Lung (tissue), 12 donors: ENCODE data around the gene SHANK1. TPM values are rescaled to one million over a fixed set of nuclear protein-coding genes. Genes with fewer than 3 reads are reported as not detected.

Experiments used
- ATAC-seq: fragments of 200-7000 bp; cut with Tn5 transposase; one replicate; pipeline ENCODE4 v1.9.1; 2020; ENCODE audit warnings: moderate number of reproducible peaks; ENCODE audit not compliant: insufficient read depth, low FRiP score
- DNase-seq, 3 donors: peaks; one replicate each; pipeline ENCODE4 v3.0.0-alpha.2; 2013 to 2017
- H3K27ac ChIP-seq, 2 donors: one replicate each; pipeline ENCODE4 v1.5.1; 2013; ENCODE audit warnings: mild to moderate bottlenecking in 2 of 2, moderate library complexity in 2 of 2, control low read depth in 1 of 2, inconsistent platforms in 1 of 2, low read depth in 1 of 2, low read length in 1 of 2
- H3K27me3 ChIP-seq, 3 donors: one replicate each; pipeline ENCODE4 v1.5.1; 2013; ENCODE audit warnings: low read length in 2 of 3; ENCODE audit not compliant: control insufficient read depth in 3 of 3, insufficient read depth in 3 of 3
- H3K36me3 ChIP-seq, 4 donors: one replicate each; pipeline ENCODE4 v1.5.1; 2013; ENCODE audit warnings: low read length in 4 of 4, mild to moderate bottlenecking in 1 of 4, moderate library complexity in 1 of 4; ENCODE audit not compliant: control insufficient read depth in 4 of 4, insufficient read depth in 4 of 4
- H3K4me1 ChIP-seq, 5 donors: one replicate each; pipeline ENCODE4 v1.5.1; 2013; ENCODE audit warnings: low read length in 5 of 5, mild to moderate bottlenecking in 2 of 5, moderate library complexity in 1 of 5; ENCODE audit not compliant: control insufficient read depth in 5 of 5, insufficient read depth in 5 of 5
- H3K4me3 ChIP-seq: one replicate; pipeline ENCODE4 v1.5.1; 2013; ENCODE audit warnings: mild to moderate bottlenecking, control low read depth, moderate library complexity
- H3K9ac ChIP-seq, 2 donors: one replicate each; pipeline ENCODE4 v1.5.1; 2013; ENCODE audit warnings: low read length in 2 of 2, control low read depth in 1 of 2; ENCODE audit not compliant: insufficient read depth in 1 of 2
- H3K9me3 ChIP-seq, 4 donors: one replicate each; pipeline ENCODE4 v1.5.1; 2013; ENCODE audit warnings: low read length in 3 of 4, mild to moderate bottlenecking in 1 of 4, moderate library complexity in 1 of 4; ENCODE audit not compliant: control insufficient read depth in 4 of 4, insufficient read depth in 3 of 4
- CTCF ChIP-seq: IDR thresholded peaks from 2 replicates; pipeline ENCODE4 v1.5.1; 2012; ENCODE audit warnings: mild to moderate bottlenecking; ENCODE audit errors: control extremely low read depth, extremely low read depth
- WGBS, 2 donors: extraction: QIAGEN DNeasy Blood & Tissue Kit; methylation state at CpG; one replicate each; pipeline ENCODE4 v1.1.7; 2013; 5-methylcytosine and 5-hydroxymethylcytosine counted together
- polyA plus RNA-seq, 2 donors: library from polyadenylated mRNA; stranded (reverse); fragments of 200-250 nt; gene quantifications; one replicate each; pipeline ENCODE4 v1.2.1, GENCODE V29; 2013
- total RNA-seq, 2 donors: library from RNA; depleted of rRNA in 1 of 2; stranded (reverse); fragments of >200 nt in 1 of 2; gene quantifications; one replicate each; pipeline ENCODE4 v1.2.1, GENCODE V29; 2014 to 2021
- donor health status: control.
- donor health status: control.
- donor health status: Bipolar disorder and iron deficiency.
- donor health status: healthy.
- donor health status: DM: yes; HTN: yes; CAD: no.

The SHANK1 gene
- total and polyA plus RNA-seq, 4 donors = 0.15 to 1.2 (median 0.21) TPM

DNA sequence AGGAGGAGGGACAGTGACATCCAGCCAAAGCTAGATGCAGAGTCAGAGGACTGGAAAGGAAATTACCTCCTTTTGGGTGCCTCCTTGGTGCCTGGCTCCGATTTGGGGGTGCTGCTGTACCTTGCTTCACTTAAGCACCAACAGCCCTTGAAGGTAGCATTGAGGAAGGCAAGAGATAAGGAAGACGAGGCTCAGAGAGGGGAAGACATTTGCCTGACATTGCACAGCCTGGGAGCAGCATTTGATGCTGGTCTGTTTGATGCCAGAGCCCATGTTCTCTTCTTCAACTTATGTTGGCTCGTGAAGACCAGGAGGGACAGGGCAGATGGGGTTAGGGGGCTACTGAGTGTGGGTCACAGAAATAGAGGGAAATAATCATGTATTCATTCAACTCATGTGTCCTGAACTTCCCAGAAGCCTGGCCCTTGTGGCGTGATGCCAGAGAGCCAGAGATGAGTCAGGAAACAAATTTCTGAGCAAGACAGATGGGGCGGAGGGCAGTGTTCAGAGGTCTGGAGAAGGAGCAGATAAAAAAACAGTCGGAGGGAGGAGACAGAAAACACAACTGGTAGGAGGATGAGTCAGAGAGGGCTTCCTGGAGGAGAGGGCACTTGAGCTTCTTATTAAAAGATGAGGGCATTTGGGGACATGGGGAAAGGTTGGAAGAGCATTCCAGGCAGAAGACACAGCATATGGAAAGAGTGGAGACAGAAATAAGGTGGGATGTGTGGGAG lies 73.4 kb downstream of the SHANK1 start:
- no peaks in the 10 kb centered on the region for H3K36me3 ChIP-seq
- peaks cover 3 to 13% (median 3%) of the 10 kb centered on the region in 3 donors for H3K27me3 ChIP-seq
- no peak overlapping the region for H3K4me3 ChIP-seq
- H3K27ac ChIP-seq = no peak overlapping the region
- no peak for ATAC-seq
- peaks cover 0 to 6% (median 0%) of the 10 kb centered on the region in 4 donors for H3K9me3 ChIP-seq
- H3K9ac ChIP-seq = no peak overlapping the region
- TF ChIP-seq CTCF = no peak
- H3K4me1 ChIP-seq = no peaks in the 10 kb centered on the region
- DNase-seq = no peak
- 53 to 66% methylated on average over 6 of the region's 6 CpGs for WGBS, 2 donors

GRCh38 chr19:50645107-50645506 lies 74.5 kb downstream of the SHANK1 start:
- no peak for TF ChIP-seq CTCF
- Histone ChIP-seq H3K9me3 (peaks cover 0 to 6% (median 0%) of the 10 kb centered on the region in 4 donors), H3K4me1 (no peaks in the 10 kb centered on the region), H3K9ac (no peak overlapping the region), H3K4me3 (no peak overlapping the region), H3K27ac (no peak overlapping the region), H3K36me3 (no peaks in the 10 kb centered on the region), H3K27me3 (peaks cover 3 to 13% (median 4%) of the 10 kb centered on the region in 3 donors)
- WGBS, 2 donors = 63 to 75% methylated on average over 6 of the region's 6 CpGs
- ATAC-seq (no peak), DNase-seq (no peak)

- Histone ChIP-seq H3K9me3 (peaks cover 0 to 8% (median 0%) of the 10 kb centered on the region in 4 donors), H3K36me3 (no peaks in the 10 kb centered on the region), H3K9ac (no peak overlapping the region), H3K4me3 (no peak overlapping the region), H3K4me1 (peaks cover 0 to 2% (median 0%) of the 10 kb centered on the region in 5 donors), H3K27ac (no peak overlapping the region), H3K27me3 (peaks cover 3 to 13% (median 7%) of the 10 kb centered on the region in 3 donors)
- ATAC-seq (no peak), DNase-seq (no peak)
- TF ChIP-seq CTCF = no peak
- WGBS, 2 donors = 37 to 67% methylated on average over 1 of the region's 1 CpG
Observed at GRCh38 chr19:50644315-50644915, 75.2 kb downstream of the SHANK1 start.
